HG03097 (cell line): Measurements from ENCODE around the gene SLC12A5.

Experiments used
- ATAC-seq: cut with Tn5 transposase; IDR thresholded peaks from one replicate; pipeline ENCODE4 v1.9.1; 2021; ENCODE audit not compliant: unreplicated experiment, low FRiP score

SLC12A5 gene

GRCh38 chr20:46051556-46052308 lies 22.7 kb downstream of the SLC12A5 start:
- ATAC-seq: no peak

GRCh38 chr20:46053416-46053815 lies 24.4 kb downstream of the SLC12A5 start:
- ATAC-seq: no peak

- no peak for ATAC-seq
Measured at GRCh38 chr20:46054606-46055005, 25.6 kb downstream of the SLC12A5 start.

GRCh38 chr20:46055269-46055668 lies 26.3 kb downstream of the SLC12A5 start:
- no peak for ATAC-seq

- no peak for ATAC-seq
Measured at GRCh38 chr20:46056027-46056833, 27.2 kb downstream of the SLC12A5 start.

GRCh38 chr20:46056970-46057855 lies 28.2 kb downstream of the SLC12A5 start:
- no peak for ATAC-seq

- no peak for ATAC-seq
Measured at GRCh38 chr20:46057856-46058598, 29.0 kb downstream of the SLC12A5 start.

GRCh38 chr20:46058599-46059281 lies 29.7 kb downstream of the SLC12A5 start:
- no peak for ATAC-seq

GRCh38 chr20:46060301-46060881 lies 31.4 kb downstream of the SLC12A5 start:
- ATAC-seq: no peak

- no peak for ATAC-seq
Measured at GRCh38 chr20:46060975-46061374, 32.0 kb downstream of the SLC12A5 start.

- no peak for ATAC-seq
Measured at GRCh38 chr20:46062151-46062550, 33.1 kb downstream of the SLC12A5 start.

- ATAC-seq: no peak
Measured at GRCh38 chr20:46062621-46063020, 33.6 kb downstream of the SLC12A5 start.

- no peak for ATAC-seq
Measured at GRCh38 chr20:46063151-46063550, 34.1 kb downstream of the SLC12A5 start.

- ATAC-seq: no peak
Measured at GRCh38 chr20:46063652-46064054, 34.6 kb downstream of the SLC12A5 start.

GRCh38 chr20:46065006-46065405 lies 36.0 kb downstream of the SLC12A5 start:
- no peak for ATAC-seq

- no peak for ATAC-seq
Measured at GRCh38 chr20:46065691-46066090, 36.7 kb downstream of the SLC12A5 start.

GRCh38 chr20:46070215-46070900 lies 41.3 kb downstream of the SLC12A5 start:
- no peak for ATAC-seq

GRCh38 chr20:46071573-46071972 lies 42.6 kb downstream of the SLC12A5 start:
- ATAC-seq: no peak

- ATAC-seq: no peak
Measured at GRCh38 chr20:46073024-46073423, 44.0 kb downstream of the SLC12A5 start.
